SK-MEL-5 (cell line): ENCODE results near the gene ZNF747. TPM values are rescaled to one million over a fixed set of nuclear protein-coding genes. Genes with fewer than 3 reads are reported as not detected.
"Not testable (repeated sequence)": the region's sequence is repeated elsewhere in the genome, so short reads cannot be mapped to it uniquely, and the experiment has no call there.

Experiments used
- DNase-seq: peaks from one replicate; pipeline ENCODE4 v3.0.0-alpha.2; 2016; ENCODE audit warnings: low read depth, low spot score
- in situ Hi-C: cut with HindIII; loops from 2 replicates; pipeline ENCODE4 v1.10.0; 2016; ENCODE audit warnings: low sequenced_read_pairs, high pct_unique_total_duplicates, low pct_unique_long_range_greater_than_20kb
- total RNA-seq: library from RNA; depleted of rRNA; stranded (reverse); fragments of >200 nt; shearing (Covaris generic); gene quantifications from 2 replicates; pipeline ENCODE4 v1.2.3, GENCODE V29; 2014

Gene ZNF747
- total RNA-seq, 1 experiment from 2014 or later: 4.1 TPM

DNA sequence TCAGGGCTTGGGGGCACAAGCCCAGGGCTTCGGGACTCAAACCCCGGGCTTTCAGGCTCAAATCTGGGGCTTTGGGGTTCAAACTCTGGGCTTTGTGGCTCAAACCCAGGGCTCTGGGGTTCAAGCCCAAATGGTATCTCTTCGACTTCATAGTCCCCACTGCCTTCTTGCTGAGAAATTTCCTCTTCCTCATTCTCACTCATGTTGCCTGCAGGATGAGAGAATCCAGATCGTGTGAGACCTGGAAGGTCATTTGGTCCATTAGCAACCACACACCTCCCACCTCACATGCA, 8.9 kb downstream of the ZNF747 start:
- no peak for DNase-seq
- in situ Hi-C loops: no loop called here

DNA sequence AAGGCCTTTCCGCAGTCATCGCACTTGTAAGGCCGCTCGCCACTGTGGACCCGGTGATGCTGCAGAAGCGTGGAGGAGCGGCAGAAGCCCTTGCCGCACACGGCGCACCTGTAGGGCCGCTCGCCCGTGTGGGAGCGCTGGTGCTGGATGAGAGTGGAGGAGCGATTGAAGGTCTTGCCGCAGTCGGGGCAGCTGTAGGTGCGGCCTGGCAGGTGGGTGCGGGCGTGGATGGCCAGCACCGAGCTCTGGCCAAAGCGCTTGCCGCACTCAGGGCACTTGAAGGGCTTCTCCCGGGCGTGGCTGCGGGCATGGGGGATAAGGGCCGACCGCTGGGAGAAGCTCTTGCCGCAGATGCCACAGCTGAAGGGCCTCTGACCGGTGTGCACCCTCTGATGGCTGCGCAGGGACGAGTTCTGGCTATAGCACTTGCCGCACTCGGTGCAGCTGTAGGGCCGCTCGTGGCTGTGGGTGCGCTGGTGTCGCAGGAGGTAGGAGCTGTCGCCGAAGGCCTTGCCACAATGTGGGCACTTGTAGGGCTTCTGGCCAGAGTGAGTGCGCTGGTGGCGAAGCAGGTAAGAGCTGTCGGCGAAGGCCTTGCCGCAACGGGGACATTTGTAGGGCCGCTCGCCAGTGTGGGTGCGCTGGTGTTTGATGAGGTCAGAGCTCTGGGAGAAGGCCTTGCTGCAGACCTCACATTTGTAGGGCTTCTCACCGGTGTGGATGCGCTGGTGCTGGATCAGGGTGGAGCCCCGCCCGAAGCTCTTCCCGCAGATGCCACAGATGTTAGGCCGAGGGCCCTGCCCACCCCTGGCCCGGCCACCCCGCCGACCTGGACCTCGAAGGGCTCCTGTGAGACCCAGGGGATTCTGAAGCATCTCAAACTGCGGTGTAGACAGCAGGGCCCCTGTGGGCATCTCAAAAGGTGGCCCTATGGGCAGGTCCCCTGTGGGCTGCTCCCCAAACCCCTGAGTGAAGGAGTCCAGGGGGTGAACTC, 9.8 kb downstream of the ZNF747 start:
- in situ Hi-C loops: no loop called here
- no peak for DNase-seq

DNA sequence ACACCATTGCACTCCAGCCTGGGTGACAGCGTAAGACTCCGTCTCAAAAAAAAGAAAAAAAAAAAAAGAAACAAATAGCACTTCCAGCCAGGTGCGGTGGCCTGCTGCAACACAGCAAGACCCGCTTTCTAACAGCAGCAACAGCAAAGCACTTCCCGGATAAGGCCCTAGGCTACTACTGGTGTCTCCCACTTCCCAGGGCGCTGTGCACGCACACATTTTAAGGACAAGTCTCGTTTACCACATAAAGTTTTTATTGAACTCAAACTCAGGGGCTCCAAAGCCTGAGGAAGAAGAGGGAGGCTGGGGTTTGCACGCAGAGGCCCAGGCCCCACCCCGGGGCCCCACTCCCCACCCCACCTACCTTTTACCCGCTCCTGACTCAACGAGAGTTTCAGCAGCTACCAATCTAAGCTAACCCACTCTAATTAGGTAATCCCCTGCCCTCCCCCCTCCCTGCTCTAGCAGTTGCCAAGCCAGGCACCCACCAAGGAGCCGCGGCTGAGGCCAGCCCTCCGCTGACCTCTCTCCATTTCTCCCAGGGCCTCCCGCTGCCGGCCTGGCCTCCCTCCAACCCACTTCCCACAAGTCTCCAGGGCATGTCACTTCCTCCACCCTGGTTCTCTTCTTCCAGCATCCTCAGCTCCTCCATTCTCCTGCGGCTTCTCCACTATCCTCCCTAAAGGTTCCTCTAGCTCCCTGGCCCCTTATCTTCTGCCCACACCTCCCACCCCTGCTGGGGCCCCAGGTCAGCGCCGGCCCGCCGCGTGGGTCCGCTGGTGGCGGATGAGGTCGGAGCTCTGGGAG, 10.7 kb downstream of the ZNF747 start:
- in situ Hi-C loops: no loop called here
- no peak for DNase-seq

DNA sequence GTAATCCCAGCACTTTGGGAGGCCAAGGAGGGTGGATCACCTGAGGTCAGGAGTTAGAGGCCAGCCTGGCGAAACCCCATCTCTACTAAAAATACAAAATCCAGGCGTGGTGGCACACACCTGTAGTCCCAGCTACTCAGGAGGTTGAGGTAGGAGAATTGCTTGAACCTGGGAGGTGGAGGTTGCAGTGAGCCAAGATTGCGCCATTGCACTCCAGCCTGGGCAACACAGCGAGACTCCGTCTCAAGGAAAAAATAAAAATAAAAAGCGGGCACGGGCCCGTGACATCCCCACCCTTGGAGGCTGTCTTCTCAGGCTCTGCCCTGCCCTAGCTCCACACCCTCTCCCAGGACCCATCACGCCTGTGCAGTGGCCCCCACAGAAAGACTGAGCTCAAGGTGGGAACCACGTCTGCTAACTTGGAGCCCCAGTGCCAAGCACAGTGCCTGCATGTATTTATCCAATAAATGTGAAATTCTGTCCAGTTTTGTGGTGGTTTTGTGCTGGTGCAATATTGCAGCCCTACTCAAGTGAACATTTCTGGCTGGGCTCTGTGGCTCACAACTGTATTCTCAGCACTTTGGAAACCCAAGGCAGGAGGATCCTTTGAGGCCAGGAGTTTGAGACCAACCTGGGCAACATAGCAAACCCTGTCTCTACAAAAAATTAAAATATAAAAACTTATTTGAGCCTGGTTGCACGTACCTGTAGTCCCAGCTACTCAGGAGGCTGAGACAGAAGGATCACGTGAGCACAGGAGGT, 11.8 kb downstream of the ZNF747 start:
- in situ Hi-C loops, DNase-seq: not testable (repeated sequence)

DNA sequence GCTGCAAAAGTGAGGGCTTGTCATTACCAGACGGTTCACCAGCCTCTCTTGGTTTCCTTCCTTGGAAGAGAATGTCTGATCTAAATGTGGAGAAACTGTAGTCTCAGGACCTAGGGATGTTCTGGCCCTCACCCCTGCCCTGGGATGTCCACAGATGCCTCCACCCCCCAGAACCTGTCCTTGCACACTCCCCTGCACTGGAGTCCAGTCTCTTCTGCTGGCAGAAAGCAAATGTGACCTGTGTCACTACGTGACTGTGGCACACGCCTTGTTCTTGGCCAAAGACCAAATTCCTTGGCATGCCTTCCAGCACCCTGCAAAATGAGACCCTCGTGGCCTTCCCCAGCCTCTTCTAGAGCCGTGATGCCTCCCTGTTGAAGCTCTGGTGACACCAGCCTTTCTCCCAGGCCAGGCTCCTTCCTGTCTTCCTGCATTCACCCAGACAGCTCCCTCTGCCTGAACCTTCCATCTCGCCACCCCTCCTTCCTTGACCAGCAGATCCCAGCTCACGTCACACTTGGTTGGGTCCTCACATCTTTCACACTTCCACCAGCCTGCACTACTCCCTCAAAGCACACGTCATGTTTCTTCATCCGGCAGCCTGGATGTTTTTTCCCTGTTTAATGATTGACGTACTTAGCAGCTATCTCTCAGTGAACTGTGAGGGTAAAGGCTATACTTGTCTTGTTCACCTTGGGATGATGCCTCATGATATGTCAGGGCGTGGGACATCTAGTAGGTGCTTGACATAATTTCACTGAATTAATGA, 12.6 kb downstream of the ZNF747 start:
- DNase-seq: no peak
- in situ Hi-C loops: no loop called here

DNA sequence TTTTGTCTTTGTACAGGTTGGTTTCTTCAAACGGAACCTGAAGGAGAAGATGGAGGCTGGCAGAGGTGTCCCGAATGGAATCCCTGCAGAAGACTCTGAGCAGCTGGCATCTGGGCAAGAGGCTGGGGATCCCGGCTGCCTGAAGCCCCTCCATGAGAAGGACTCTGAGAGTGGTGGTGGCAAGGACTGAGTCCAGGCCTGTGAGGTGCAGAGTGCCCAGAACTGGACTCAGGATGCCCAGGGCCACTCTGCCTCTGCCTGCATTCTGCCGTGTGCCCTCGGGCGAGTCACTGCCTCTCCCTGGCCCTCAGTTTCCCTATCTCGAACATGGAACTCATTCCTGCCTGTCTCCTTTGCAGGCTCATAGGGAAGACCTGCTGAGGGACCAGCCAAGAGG, 13.2 kb downstream of the ZNF747 start:
- DNase-seq: no peak
- in situ Hi-C loops: no loop called here

DNA sequence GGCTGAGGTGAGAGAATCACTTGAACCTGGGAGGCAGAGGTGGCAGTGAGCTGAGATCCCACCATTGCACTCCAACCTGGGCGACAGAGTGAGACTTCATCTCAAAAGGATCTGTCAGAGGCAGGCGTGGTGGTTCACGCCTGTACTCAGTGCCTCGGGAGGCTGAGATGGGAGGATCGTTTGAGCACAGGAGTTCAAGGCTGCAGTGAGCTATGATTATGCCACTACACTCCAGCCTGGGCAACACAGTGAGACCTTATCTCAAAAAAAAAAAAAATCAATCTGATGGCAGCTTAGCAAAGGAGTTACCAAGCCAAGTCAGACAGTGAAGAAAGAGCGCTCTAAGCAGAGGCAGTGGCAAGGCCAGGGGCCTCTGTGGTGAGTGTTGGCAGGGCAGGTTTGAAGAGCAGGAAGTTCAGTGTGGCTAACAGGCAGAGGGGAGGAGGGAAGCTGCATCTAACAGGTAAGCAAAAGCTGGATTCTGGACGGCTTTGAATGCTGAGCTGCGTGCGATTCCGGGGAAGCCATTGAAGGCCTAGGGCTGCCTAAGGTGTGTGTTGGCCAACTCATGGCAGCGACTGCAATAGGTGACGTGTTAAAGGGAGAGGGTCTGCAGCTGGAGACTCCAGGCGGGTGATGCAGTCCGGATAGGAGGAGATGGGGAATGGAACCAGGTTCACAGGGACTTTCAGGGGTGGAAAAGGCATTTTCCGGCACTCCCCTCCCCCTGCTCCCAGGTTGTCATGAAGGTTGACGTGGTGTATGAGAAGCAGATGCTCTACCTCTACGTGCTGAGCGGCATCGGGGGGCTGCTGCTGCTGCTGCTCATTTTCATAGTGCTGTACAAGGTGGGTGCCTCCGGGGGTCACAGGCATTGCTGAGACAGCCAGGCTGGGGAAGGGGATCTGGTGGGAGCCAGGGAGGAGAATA, 15.3 kb downstream of the ZNF747 start:
- no peak for DNase-seq
- in situ Hi-C loops: no loop called here

DNA sequence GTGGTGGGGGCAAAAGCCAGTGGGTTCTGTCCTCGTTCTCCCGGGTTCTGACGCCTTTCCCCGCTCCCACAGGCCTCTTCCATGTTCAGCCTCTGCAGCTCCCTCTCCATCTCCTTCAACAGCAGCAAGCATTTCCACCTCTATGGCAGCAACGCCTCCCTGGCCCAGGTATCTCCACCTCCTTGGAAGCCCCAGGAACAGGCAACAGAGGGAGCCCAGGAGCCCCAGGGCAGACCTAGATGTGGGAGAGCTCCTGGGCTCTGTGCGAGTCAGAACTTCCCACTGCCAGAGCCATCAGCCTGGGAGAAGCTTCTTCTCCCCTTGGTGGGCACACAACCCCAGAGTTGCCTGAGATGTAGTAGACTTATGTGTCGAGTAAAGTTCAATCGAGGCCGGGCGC, 16.1 kb downstream of the ZNF747 start:
- in situ Hi-C loops: no loop called here
- no peak for DNase-seq

DNA sequence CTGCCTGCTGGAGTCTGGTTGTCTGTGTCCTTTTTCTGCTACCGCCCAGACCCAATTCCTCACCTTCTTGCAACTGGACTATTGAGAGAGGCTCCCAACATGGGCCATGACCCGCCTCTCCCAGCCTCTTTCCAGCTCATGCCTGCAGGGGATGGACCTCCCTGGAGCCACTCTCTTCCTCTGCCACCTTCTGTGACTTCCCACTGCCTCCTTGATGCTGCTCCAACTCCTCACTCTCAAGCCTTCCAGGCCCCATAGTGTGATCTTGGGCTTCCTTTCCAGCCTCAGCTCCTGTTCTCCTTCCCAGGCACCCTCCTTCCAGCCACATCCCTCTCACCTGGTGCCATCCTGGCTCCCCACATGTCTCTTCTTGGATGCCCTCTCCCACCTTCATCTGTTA, 19.4 kb downstream of the ZNF747 start:
- in situ Hi-C loops: no loop called here
- DNase-seq: no peak

DNA sequence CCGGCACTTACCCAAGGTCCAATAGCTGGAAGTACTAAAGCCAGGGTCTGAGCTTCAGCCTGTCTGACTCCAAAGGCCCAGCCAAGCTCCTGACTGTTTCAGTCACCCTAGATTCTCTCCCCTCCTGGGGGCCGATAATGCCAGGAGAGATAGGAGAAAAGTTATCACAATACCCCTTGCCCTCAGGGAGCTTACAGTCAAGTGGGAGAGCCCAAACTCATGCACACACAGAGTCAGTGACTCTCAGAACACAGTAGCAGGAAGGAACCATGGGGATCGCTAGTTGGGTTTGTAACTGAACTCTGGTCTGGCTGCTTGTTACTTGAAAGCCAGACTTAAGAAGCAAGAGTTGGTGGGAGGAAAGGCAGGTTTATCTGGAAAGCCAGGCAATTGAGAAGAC, 23.1 kb downstream of the ZNF747 start:
- in situ Hi-C loops: no loop called here
- no peak for DNase-seq

DNA sequence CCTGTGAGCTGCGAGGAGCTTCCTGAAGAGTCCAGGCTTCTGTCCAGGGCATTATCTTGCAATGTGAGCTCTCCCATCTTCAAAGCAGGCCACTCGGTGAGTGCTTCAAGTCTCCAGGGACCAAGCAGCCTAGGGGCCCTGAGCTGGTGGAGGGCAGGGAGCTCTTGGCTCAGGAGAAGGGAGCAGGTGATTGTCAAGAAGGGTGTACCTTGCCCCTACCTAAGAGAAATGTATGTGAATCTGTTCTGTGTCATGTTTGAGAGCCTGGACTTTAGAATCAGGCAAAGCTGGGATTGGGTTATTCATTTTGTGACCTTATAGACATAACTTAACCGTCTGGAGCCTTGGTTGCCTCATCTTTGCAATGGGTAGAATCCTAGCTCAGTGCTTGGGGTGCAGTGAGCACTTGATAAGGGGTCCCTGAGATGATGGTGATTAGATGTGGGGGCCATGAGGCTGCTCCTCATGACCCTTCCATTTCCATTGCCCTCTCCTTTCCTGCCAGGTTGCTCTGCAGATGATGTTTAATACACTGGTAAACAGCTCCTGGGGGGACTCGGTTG, 24.2 kb downstream of the ZNF747 start:
- in situ Hi-C loops: no loop called here
- no peak for DNase-seq

DNA sequence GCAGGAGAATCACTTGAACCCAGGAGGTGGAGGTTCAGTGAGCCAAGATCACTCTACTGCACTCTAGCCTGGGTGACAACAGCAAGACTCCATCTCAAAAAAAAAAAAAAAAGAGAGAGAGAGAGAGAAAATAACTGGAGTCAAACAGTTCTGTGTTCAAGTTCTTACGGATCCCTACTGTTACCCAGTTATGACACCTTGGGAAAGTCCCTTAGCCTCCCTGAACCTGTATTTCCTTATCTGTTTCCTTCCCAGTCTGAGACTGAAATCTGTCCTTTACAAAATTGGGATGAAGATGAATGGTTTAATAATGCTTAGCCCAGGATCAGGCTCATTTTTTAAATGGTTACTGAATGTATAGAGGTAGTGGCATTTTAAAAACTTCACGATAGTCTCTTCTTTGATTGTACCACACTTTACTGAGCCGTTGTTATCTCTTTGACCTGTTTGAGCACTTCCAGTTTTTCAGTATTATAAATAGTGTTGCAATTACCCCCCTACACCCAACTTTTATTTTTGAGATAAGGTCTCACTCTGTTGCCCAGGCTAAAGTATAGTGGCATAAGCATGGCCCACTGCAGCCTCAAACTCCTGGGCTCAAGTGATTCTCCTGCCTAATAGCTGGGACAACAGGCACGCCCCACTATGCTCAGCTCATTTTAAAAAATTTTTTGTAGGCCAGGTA, 25.4 kb downstream of the ZNF747 start:
- DNase-seq: no peak
- in situ Hi-C loops: no loop called here

DNA sequence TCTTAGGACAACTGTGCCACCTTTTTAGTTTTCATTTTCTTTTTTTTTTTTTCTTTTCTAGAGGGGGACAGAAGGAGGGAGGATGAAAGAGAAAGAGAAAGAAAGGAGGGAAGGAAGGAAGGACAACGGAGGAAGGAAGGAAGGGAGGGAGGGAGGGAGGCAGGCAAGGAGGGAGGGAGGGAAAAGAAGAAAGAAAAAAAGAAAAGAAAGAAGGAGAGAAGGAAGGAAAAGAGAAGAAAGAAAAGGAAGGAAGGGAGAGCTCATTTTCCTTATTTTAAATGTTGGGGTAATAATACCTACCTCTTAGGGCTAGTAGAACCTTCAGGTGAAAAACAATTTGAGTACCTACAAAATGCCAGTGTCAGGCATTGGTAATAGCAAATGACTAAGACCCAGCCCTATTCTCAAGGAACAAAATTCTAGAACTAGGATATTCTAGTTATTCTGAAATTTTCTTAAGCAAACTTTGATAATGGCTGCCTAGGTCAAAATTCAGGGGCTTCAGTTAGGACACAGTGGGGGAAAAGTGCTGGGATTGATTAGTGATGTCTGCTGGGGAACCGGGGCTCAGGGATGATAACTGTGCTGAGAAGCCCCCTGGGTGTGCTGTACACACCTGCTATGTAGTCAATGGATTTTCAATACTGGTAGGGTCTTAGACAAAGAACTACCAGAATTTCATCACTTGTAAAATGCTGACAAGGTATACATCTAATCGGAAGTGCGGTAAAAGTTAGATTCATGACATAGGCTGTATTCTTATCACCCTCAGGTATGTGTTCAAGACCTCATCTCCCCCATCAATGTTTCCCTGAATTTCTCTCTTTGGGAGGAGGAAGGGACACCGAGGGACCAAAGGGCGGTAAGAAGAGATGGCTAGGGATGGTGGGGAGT, 31.0 kb downstream of the ZNF747 start:
- no peak for DNase-seq

DNA sequence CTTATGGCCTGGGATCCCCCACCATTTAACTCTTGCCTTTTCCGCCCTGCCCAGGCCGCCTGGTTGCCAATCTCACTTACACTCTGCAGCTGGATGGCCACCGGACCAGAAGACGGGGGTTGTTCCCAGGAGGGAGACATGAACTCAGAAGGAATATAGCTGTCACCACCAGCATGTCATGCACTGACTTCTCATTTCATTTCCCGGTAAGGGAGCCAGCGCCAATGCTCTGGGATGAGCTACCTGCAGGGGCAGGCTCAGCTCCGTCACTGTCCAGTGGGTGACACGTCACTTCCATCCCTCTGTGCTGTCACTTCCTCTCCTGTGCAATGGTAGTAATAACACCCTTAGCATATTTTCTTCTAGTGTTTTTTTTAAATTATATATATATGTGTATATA, 35.4 kb downstream of the ZNF747 start:
- in situ Hi-C loops: no loop called here
- no peak for DNase-seq

More for the DNA sequence above, 31.0 kb downstream of the ZNF747 start:
- in situ Hi-C loops: no loop called here

DNA sequence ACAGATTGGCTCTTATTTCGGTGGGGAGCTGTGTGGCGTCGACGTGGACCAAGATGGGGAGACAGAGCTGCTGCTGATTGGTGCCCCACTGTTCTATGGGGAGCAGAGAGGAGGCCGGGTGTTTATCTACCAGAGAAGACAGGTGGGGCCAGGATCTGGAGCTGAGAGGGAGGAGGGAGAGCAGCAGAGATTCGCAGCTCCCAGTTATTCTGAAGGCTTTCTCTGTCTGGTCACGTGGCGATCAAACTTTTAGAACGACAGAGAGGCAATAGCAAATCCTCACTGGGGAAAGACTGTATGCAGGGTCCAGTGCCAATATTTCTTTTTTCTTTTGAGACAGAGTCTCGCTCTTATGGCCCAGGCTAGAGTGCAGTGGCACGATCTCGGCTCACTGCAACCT, 39.9 kb downstream of the ZNF747 start:
- in situ Hi-C loops: no loop called here

More for the DNA sequence above, 39.9 kb downstream of the ZNF747 start:
- no peak for DNase-seq
